IMR-90 (cell line): ENCODE data around the gene EXOC6B. TPM values are rescaled to one million over a fixed set of nuclear protein-coding genes. Genes with fewer than 3 reads are reported as not detected.

ENCODE experiments used
- ATAC-seq: fragments of 200-7000 bp; cut with Tn5 transposase; 2 replicates; pipeline ENCODE4 v1.9.1; 2020; ENCODE audit warnings: low read depth, mild to moderate bottlenecking, moderate library complexity
- BruUV-seq: library from RNA; stranded (reverse); fragments of 400-500 nt; replicated peaks from 2 replicates; lab custom pipeline; 2021; lab: Mats Ljungman, UMichigan
- CTCF ChIA-PET: fragments of 300-600 bp; formaldehyde crosslinking; extraction: SDS; loops from one replicate; lab custom pipeline; 2021; ENCODE audit warnings: antibody characterized with exemption; lab: Yijun Ruan, JAX
- POLR2A ChIA-PET: fragments of 300-600 bp; sonication (Branson Sonifier 250); formaldehyde crosslinking; loops from one replicate; lab custom pipeline; 2022; ENCODE audit warnings: antibody characterized with exemption; ENCODE audit not compliant: unreplicated experiment; lab: Charles Lee
- DNase-seq: peaks from one replicate; pipeline ENCODE4 v3.0.0; 2013
- H2AFZ ChIP-seq: replicated peaks from 2 replicates; pipeline ENCODE3; 2013; ENCODE audit warnings: low read length, mild to moderate bottlenecking; ENCODE audit not compliant: poor library complexity
- H2AK5ac ChIP-seq: 2 replicates; pipeline ENCODE4 v1.6.1; 2013; ENCODE audit warnings: low read depth, low read length, inconsistent platforms
- H2AK9ac ChIP-seq: replicated peaks from 2 replicates; pipeline ENCODE3; 2013; ENCODE audit warnings: mild to moderate bottlenecking, low read depth, low read length, moderate library complexity; ENCODE audit not compliant: poor library complexity
- H2BK120ac ChIP-seq: 2 replicates; pipeline ENCODE4 v1.6.1; 2013; ENCODE audit warnings: low read depth, low read length, inconsistent platforms
- H2BK15ac ChIP-seq: 3 replicates; pipeline ENCODE4 v1.6.1; 2013; ENCODE audit warnings: low read depth, low read length, inconsistent platforms
- H2BK20ac ChIP-seq: 2 replicates; pipeline ENCODE4 v1.6.1; 2013; ENCODE audit warnings: low read depth, mild to moderate bottlenecking, inconsistent platforms, low read length, moderate library complexity
- H2BK5ac ChIP-seq: 2 replicates; pipeline ENCODE4 v1.6.1; 2013; ENCODE audit warnings: mild to moderate bottlenecking, low read depth, low read length, inconsistent platforms; ENCODE audit not compliant: poor library complexity, severe bottlenecking
- H3K14ac ChIP-seq: replicated peaks from 2 replicates; pipeline ENCODE4 v1.6.1; 2013; ENCODE audit warnings: low read depth, low read length, inconsistent platforms
- H3K18ac ChIP-seq: 2 replicates; pipeline ENCODE4 v1.6.1; 2013; ENCODE audit warnings: low read depth, low read length, control low read depth
- H3K23ac ChIP-seq: 2 replicates; pipeline ENCODE4 v1.6.1; 2013; ENCODE audit warnings: low read depth, low read length, inconsistent platforms
- H3K27ac ChIP-seq: 2 replicates; pipeline ENCODE4 v1.5.1; 2013; ENCODE audit warnings: mild to moderate bottlenecking, control low read depth, low read length; ENCODE audit not compliant: insufficient read depth
- H3K27me3 ChIP-seq: 2 replicates; pipeline ENCODE4 v1.6.1; 2013; ENCODE audit warnings: low read length; ENCODE audit not compliant: control insufficient read depth, insufficient read depth
- H3K36me3 ChIP-seq: 2 replicates; pipeline ENCODE4 v1.6.1; 2013; ENCODE audit warnings: low read length, mixed read lengths; ENCODE audit not compliant: control insufficient read depth, insufficient read depth
- H3K4ac ChIP-seq: 2 replicates; pipeline ENCODE4 v1.6.1; 2013; ENCODE audit warnings: low read depth, low read length, inconsistent platforms
- H3K4me1 ChIP-seq: 2 replicates; pipeline ENCODE4 v1.6.1; 2013; ENCODE audit warnings: low read length, mixed read lengths; ENCODE audit not compliant: control insufficient read depth, insufficient read depth
- H3K4me2 ChIP-seq: 2 replicates; pipeline ENCODE4 v1.6.1; 2013; ENCODE audit warnings: low read depth, mild to moderate bottlenecking, control low read depth, low read length, moderate library complexity
- H3K4me3 ChIP-seq: 2 replicates; pipeline ENCODE4 v1.5.1; 2013; ENCODE audit warnings: low read depth, mild to moderate bottlenecking, control low read depth, low read length, moderate library complexity; ENCODE audit not compliant: insufficient read depth
- H3K56ac ChIP-seq: 2 replicates; pipeline ENCODE4 v1.6.1; 2013; ENCODE audit warnings: low read length, inconsistent platforms; ENCODE audit not compliant: insufficient read depth; ENCODE audit errors: extremely low read depth
- H3K79me1 ChIP-seq, 2 experiments: 2 replicates each; pipeline ENCODE4 v1.6.1; 2013; ENCODE audit warnings: low read length in 2 of 2, inconsistent platforms in 1 of 2, low read depth in 1 of 2
- H3K9ac ChIP-seq: 2 replicates; pipeline ENCODE4 v1.6.1; 2013; ENCODE audit warnings: low read depth, low read length, control low read depth
- H3K9me1 ChIP-seq: 2 replicates; pipeline ENCODE4 v1.6.1; 2013; ENCODE audit warnings: low read length, inconsistent platforms; ENCODE audit not compliant: insufficient read depth
- H3K9me3 ChIP-seq: 2 replicates; pipeline ENCODE4 v1.6.1; 2013; ENCODE audit warnings: low read length; ENCODE audit not compliant: control insufficient read depth, insufficient read depth
- H4K20me1 ChIP-seq: 2 replicates; pipeline ENCODE4 v1.6.1; 2013; ENCODE audit warnings: low read length, inconsistent platforms; ENCODE audit not compliant: insufficient read depth
- H4K5ac ChIP-seq: 2 replicates; pipeline ENCODE4 v1.6.1; 2013; ENCODE audit warnings: mild to moderate bottlenecking, low read depth, low read length, control low read depth
- H4K8ac ChIP-seq, 2 experiments: 2 replicates each; pipeline ENCODE4 v1.6.1; 2013; ENCODE audit warnings: low read depth in 2 of 2, low read length in 2 of 2, control low read depth in 1 of 2, inconsistent platforms in 1 of 2
- H4K91ac ChIP-seq: 2 replicates; pipeline ENCODE4 v1.6.1; 2013; ENCODE audit warnings: low read depth, low read length, inconsistent platforms; ENCODE audit not compliant: insufficient read depth
- BHLHE40 ChIP-seq: fragments of 150-350 bp; IDR thresholded peaks from 2 replicates; pipeline ENCODE4 v1.6.1; 2016; ENCODE audit warnings: mild to moderate bottlenecking, low read depth, low read length
- CEBPB ChIP-seq: IDR thresholded peaks from 2 replicates; pipeline ENCODE4 v1.6.1; 2012; ENCODE audit warnings: low read depth, low read length, improper control_type of control experiment
- CHD1 ChIP-seq: IDR thresholded peaks from 2 replicates; pipeline ENCODE4 v1.6.1; 2012; ENCODE audit warnings: low read depth, low read length, improper control_type of control experiment
- FOS ChIP-seq: fragments of 150-350 bp; IDR thresholded peaks from 2 replicates; pipeline ENCODE4 v1.6.1; 2016; ENCODE audit warnings: low read depth, low read length
- MAFK ChIP-seq: IDR thresholded peaks from 2 replicates; pipeline ENCODE4 v1.6.1; 2012; ENCODE audit warnings: low read depth, low read length, improper control_type of control experiment
- MAZ ChIP-seq: IDR thresholded peaks from 2 replicates; pipeline ENCODE4 v1.6.1; 2012; ENCODE audit warnings: low read depth, mild to moderate bottlenecking, low read length, improper control_type of control experiment, moderate library complexity, borderline replicate concordance
- MXI1 ChIP-seq: IDR thresholded peaks from 2 replicates; pipeline ENCODE4 v1.6.1; 2012; ENCODE audit warnings: low read depth, mild to moderate bottlenecking, low read length, moderate library complexity, borderline replicate concordance
- NFE2L2 ChIP-seq: fragments of 150-350 bp; IDR thresholded peaks from 2 replicates; pipeline ENCODE4 v1.6.1; 2016; ENCODE audit warnings: low read depth, mild to moderate bottlenecking, low read length
- POLR2A ChIP-seq: IDR thresholded peaks from 2 replicates; pipeline ENCODE4 v1.6.1; 2012; ENCODE audit warnings: mild to moderate bottlenecking, low read depth, low read length
- RAD21 ChIP-seq: IDR thresholded peaks from 2 replicates; pipeline ENCODE4 v1.6.1; 2012; ENCODE audit warnings: low read length, improper control_type of control experiment
- RCOR1 ChIP-seq: IDR thresholded peaks from 2 replicates; pipeline ENCODE4 v1.6.1; 2012; ENCODE audit warnings: mild to moderate bottlenecking, low read length, improper control_type of control experiment; ENCODE audit not compliant: insufficient replicate concordance
- RFX5 ChIP-seq: IDR thresholded peaks from 2 replicates; pipeline ENCODE4 v1.8.0; 2012; ENCODE audit warnings: low read depth, mild to moderate bottlenecking, low read length, moderate library complexity
- SMC3 ChIP-seq: fragments of 150-350 bp; IDR thresholded peaks from 2 replicates; pipeline ENCODE4 v1.6.1; 2016; ENCODE audit warnings: low read depth, mild to moderate bottlenecking, antibody characterized with exemption, low read length, moderate library complexity
- WGBS, 2 experiments: methylation state at CpG; one replicate each; pipeline versions ENCODE4 v1.1.5 to v1.1.7; 2013; ENCODE audit warnings: missing lambda C conversion rate in 2 of 2; ENCODE audit not compliant: insufficient read length in 1 of 2; ENCODE audit errors: extremely low coverage in 2 of 2; 5-methylcytosine and 5-hydroxymethylcytosine counted together
- dilution Hi-C: fragments of 300-500 bp; cut with HindIII; formaldehyde crosslinking; loops from one replicate; pipeline ENCODE4 v1.14.3; 2018; ENCODE audit warnings: low sequenced_read_pairs; ENCODE audit not compliant: unreplicated experiment
- in situ Hi-C: fragments of 300-500 bp; cut with MboI; formaldehyde crosslinking; loops from 3 replicates; pipeline ENCODE4 v1.14.3; 2019; ENCODE audit warnings: low sequenced_read_pairs, inconsistent platforms, mixed read lengths
- intact Hi-C: fragments of 100-400 bp; cut with micrococcal nuclease; formaldehyde crosslinking; loops from 2 replicates; pipeline ENCODE4 v1.10.0; 2022
- polyA plus RNA-seq, 3 experiments: library from polyadenylated mRNA; depleted of rRNA; stranded (reverse); fragments of >200 nt; gene quantifications; 2 replicates each; pipeline ENCODE4 v1.2.3, GENCODE V29; 2012; ENCODE audit warnings: low replicate concordance in 1 of 3
- total RNA-seq: library from RNA; depleted of rRNA; stranded (reverse); fragments of >200 nt; gene quantifications from 2 replicates; pipeline ENCODE4 v1.2.3, GENCODE V29; 2012
- TF ChIP-seq, protein P1 (sequence below): fragments of 150-350 bp; IDR thresholded peaks from 2 replicates; pipeline ENCODE4 v1.6.1; 2016; ENCODE audit warnings: low read depth, mild to moderate bottlenecking, low read length, moderate library complexity, borderline replicate concordance
- TF ChIP-seq, protein P2 (sequence below): conservative IDR thresholded peaks from 2 replicates; pipeline ENCODE4 v1.5.1; 2012; ENCODE audit warnings: mild to moderate bottlenecking, low read depth, low read length, improper control_type of control experiment
- TF ChIP-seq, protein P3 (sequence below): fragments of 150-350 bp; IDR thresholded peaks from 2 replicates; pipeline ENCODE4 v1.6.1; 2017; ENCODE audit warnings: mild to moderate bottlenecking, antibody characterized with exemption, low read length, low read depth

Gene EXOC6B
- total and polyA plus RNA-seq, 2 of the 4 experiments (the other 2 are of a cell fraction): 10.2 to 29.4 TPM

DNA sequence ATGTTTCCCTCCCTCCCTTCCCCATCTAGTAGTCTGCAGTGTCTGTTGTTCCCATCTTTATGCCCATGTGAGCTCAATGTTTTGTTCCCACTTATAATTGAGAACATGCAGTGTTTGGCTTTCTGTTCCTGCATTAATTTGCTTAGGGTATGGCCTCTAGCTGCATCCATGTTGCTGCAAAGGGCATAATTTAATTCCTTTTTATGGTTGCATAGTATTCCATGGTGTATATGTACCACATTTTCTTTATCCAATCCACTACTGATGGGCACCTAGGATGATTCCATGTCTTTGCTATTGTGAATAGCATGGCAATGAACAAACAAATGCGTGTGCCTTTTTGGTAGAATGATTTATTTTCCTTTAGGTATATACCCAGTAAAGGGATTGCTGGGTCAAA, 617.6 kb downstream of the EXOC6B start:
- H3K4me2 ChIP-seq: no peak overlapping the region
- intact Hi-C loops (no loop called here), in situ Hi-C loops (no loop called here), dilution Hi-C loops (no loop called here)
- H3K79me1 ChIP-seq: no peaks in the 10 kb centered on the region
- H3K4me1 ChIP-seq: peaks cover 13% of the 10 kb centered on the region
- H2AFZ ChIP-seq: no peak overlapping the region
- H3K9me1 ChIP-seq: peaks cover 4% of the 10 kb centered on the region; the same call in 1 of the 2 replicates
- H4K8ac ChIP-seq: no peak overlapping the region
- no peaks in the 10 kb centered on the region for H3K36me3 ChIP-seq
- no peaks in the 10 kb centered on the region for H3K27me3 ChIP-seq
- H3K9ac ChIP-seq: no peak overlapping the region
- no CpG with 5 or more reads among the region's 1 CpG for WGBS, 2 experiments
- no peak overlapping the region for H2BK20ac ChIP-seq
- no peak overlapping the region for H4K91ac ChIP-seq
- H4K5ac ChIP-seq: no peak overlapping the region
- ChIA-PET CTCF (no interaction called here), POLR2A (no interaction called here)
- H4K20me1 ChIP-seq: no peaks in the 10 kb centered on the region
- H3K9me3 ChIP-seq: no peaks in the 10 kb centered on the region
- ATAC-seq (no peak), DNase-seq (no peak)
- H3K14ac ChIP-seq: no peak overlapping the region
- H2BK15ac ChIP-seq: no peak overlapping the region
- H2BK120ac ChIP-seq: no peak overlapping the region
- no peak overlapping the region for H3K56ac ChIP-seq
- BruUV-seq: no TSS peak
- H2AK9ac ChIP-seq: no peak overlapping the region
- H3K18ac ChIP-seq: no peak overlapping the region
- H2AK5ac ChIP-seq: no peak overlapping the region
- no peak overlapping the region for H2BK5ac ChIP-seq
- no peak overlapping the region for H3K4ac ChIP-seq
- no peak overlapping the region for H3K27ac ChIP-seq
- TF ChIP-seq, protein P1, sequence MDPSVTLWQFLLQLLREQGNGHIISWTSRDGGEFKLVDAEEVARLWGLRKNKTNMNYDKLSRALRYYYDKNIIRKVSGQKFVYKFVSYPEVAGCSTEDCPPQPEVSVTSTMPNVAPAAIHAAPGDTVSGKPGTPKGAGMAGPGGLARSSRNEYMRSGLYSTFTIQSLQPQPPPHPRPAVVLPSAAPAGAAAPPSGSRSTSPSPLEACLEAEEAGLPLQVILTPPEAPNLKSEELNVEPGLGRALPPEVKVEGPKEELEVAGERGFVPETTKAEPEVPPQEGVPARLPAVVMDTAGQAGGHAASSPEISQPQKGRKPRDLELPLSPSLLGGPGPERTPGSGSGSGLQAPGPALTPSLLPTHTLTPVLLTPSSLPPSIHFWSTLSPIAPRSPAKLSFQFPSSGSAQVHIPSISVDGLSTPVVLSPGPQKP: no peak
- no peak for TF ChIP-seq RAD21
- no peak for TF ChIP-seq MAFK
- no peak for TF ChIP-seq FOS
- TF ChIP-seq SMC3: no peak
- TF ChIP-seq CEBPB: no peak
- TF ChIP-seq RCOR1: no peak
- no peak for TF ChIP-seq MXI1
- no peak for TF ChIP-seq NFE2L2
- no peak for TF ChIP-seq POLR2A
- TF ChIP-seq RFX5: no peak
- TF ChIP-seq, protein P2, sequence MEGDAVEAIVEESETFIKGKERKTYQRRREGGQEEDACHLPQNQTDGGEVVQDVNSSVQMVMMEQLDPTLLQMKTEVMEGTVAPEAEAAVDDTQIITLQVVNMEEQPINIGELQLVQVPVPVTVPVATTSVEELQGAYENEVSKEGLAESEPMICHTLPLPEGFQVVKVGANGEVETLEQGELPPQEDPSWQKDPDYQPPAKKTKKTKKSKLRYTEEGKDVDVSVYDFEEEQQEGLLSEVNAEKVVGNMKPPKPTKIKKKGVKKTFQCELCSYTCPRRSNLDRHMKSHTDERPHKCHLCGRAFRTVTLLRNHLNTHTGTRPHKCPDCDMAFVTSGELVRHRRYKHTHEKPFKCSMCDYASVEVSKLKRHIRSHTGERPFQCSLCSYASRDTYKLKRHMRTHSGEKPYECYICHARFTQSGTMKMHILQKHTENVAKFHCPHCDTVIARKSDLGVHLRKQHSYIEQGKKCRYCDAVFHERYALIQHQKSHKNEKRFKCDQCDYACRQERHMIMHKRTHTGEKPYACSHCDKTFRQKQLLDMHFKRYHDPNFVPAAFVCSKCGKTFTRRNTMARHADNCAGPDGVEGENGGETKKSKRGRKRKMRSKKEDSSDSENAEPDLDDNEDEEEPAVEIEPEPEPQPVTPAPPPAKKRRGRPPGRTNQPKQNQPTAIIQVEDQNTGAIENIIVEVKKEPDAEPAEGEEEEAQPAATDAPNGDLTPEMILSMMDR: no peak
- no peak for TF ChIP-seq BHLHE40
- no peak for TF ChIP-seq CHD1
- no peak for TF ChIP-seq MAZ
- TF ChIP-seq, protein P3, sequence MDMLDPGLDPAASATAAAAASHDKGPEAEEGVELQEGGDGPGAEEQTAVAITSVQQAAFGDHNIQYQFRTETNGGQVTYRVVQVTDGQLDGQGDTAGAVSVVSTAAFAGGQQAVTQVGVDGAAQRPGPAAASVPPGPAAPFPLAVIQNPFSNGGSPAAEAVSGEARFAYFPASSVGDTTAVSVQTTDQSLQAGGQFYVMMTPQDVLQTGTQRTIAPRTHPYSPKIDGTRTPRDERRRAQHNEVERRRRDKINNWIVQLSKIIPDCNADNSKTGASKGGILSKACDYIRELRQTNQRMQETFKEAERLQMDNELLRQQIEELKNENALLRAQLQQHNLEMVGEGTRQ: no peak
- no peak overlapping the region for H3K23ac ChIP-seq
- H3K4me3 ChIP-seq: no peak overlapping the region
